ENCODE measurements around the gene CDX1.

Gene CDX1

GRCh38 chr5:150196514-150196913 is 29.9 kb downstream of the CDX1 start:
- TF ChIP-seq CTCF (IDR thresholded peaks at IDR 0.05; ENCODE audit: borderline replicate concordance, control extremely low read depth, extremely low read depth, insufficient read depth, missing control alignments): no peak
- in situ Hi-C loops (cut with MboI; ENCODE audit: low sequenced_read_pairs, unreplicated experiment): no loop called here
- no peak for DNase-seq (ENCODE audit: low spot score)

- DNase-seq (ENCODE audit: low spot score): no peak
- no peak for TF ChIP-seq CTCF (IDR thresholded peaks at IDR 0.05; ENCODE audit: borderline replicate concordance, control extremely low read depth, extremely low read depth, insufficient read depth, missing control alignments)
- in situ Hi-C loops (cut with MboI; ENCODE audit: low sequenced_read_pairs, unreplicated experiment): no loop called here
Measured at GRCh38 chr5:150196986-150197385, 30.4 kb downstream of the CDX1 start.

DNA sequence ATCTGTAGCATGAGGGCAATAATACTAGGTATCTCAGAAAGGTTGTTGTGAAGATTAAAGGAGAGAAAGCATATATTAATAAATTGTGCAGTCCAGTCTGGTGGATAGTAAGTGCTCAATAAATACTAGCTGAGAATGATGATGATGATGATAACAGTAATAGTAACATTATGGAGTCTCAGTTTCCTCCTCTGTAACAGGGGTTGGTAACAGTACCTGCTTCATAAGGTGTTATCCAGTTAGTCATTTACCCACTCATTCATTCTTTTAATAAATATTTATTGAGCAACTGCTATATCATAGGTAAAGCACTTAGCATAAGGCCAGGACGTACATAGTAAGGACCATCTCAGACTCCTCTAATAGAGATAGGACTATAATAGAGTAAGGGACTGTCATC is 30.9 kb downstream of the CDX1 start:
- in situ Hi-C loops (cut with MboI; ENCODE audit: low sequenced_read_pairs, unreplicated experiment): no loop called here
- no peak for TF ChIP-seq CTCF (IDR thresholded peaks at IDR 0.05; ENCODE audit: borderline replicate concordance, control extremely low read depth, extremely low read depth, insufficient read depth, missing control alignments)
- no peak for DNase-seq (ENCODE audit: low spot score)

DNA sequence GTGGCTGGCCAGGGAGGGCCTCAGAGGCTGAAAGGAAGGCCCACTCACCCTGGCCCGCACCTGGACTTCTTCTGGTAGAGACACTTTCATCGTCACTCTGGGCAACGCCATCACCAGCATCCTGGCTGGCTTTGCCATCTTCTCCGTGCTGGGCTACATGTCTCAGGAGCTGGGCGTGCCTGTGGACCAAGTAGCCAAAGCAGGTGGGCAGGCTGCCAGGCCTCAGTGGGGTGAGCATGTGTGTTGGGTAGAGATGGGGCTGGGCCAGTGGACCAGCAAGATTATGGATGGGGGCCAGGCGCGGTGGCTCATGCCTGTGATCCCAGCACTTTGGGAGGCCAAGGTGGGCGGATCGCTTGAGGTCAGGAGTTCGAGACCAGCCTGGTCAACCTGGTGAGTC is 35.9 kb downstream of the CDX1 start:
- no peak for DNase-seq (ENCODE audit: low spot score)
- no peak for TF ChIP-seq CTCF (IDR thresholded peaks at IDR 0.05; ENCODE audit: borderline replicate concordance, control extremely low read depth, extremely low read depth, insufficient read depth, missing control alignments)
- in situ Hi-C loops (cut with MboI; ENCODE audit: low sequenced_read_pairs, unreplicated experiment): no loop called here

DNA sequence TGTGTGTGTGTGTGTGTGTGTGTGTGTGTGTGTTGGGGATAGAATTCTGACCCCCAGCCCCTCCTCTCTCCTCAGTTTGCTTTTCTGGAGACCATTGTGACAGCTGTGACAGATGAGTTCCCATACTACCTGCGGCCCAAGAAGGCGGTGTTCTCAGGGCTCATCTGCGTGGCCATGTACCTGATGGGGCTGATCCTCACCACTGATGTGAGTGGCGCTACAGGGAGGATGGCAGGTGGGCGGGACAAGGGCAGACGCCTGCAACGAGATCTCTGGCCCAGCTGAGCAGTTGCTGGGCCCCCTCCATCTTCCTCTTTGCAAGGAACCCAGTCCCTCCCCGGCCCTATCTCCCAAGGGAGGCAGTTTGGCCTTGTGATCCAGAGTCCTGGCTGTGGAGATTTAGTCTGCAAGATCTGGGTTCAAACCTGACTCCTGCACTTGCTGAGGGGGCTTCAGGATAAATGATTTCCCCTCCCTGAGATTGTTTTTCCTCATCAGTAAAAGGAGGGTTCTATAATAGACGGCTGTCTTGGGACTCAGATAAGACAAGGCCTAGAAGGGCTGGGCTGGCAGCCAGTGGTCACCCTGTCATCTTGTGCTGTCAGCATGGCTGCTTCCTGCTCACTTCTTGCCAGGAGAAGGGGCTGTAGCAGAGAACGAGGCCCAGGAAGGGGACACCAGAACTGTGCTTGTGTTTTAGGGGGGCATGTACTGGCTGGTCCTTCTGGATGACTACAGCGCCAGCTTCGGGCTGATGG is 37.4 kb downstream of the CDX1 start:
- DNase-seq (ENCODE audit: low spot score): no peak
- in situ Hi-C loops (cut with MboI; ENCODE audit: low sequenced_read_pairs, unreplicated experiment): no loop called here
- TF ChIP-seq CTCF (IDR thresholded peaks at IDR 0.05; ENCODE audit: borderline replicate concordance, control extremely low read depth, extremely low read depth, insufficient read depth, missing control alignments): no peak

GRCh38 chr5:150204590-150204960 is 38.0 kb downstream of the CDX1 start:
- TF ChIP-seq CTCF (IDR thresholded peaks at IDR 0.05; ENCODE audit: borderline replicate concordance, control extremely low read depth, extremely low read depth, insufficient read depth, missing control alignments): no peak
- DNase-seq (ENCODE audit: low spot score): no peak
- in situ Hi-C loops (cut with MboI; ENCODE audit: low sequenced_read_pairs, unreplicated experiment): no loop called here
